B cell (primary cell): ENCODE data around the gene THSD7A. TPM values are rescaled to one million over a fixed set of nuclear protein-coding genes. Genes with fewer than 3 reads are reported as not detected.

ENCODE experiments used
- ATAC-seq: fragments of 200-7000 bp; cut with Tn5 transposase; one replicate; pipeline ENCODE4 v1.10.0; 2021; ENCODE audit warnings: low read depth, mild to moderate bottlenecking, moderate number of reproducible peaks, moderate library complexity
- CTCF ChIA-PET: fragments of 350-600 bp; sonication (Branson Sonifier 250); formaldehyde crosslinking; loops from one replicate; lab custom pipeline; 2021; ENCODE audit warnings: antibody characterized with exemption, inconsistent platforms; lab: Charles Lee
- POLR2A ChIA-PET: fragments of 350-600 bp; sonication (Branson Sonifier 250); formaldehyde crosslinking; loops from one replicate; lab custom pipeline; 2021; ENCODE audit warnings: antibody characterized with exemption; lab: Charles Lee
- DNase-seq: peaks from one replicate; pipeline ENCODE4 v3.0.0; 2013
- H2AFZ ChIP-seq: 2 replicates; pipeline ENCODE4 v1.6.1; 2012; ENCODE audit warnings: mild to moderate bottlenecking, low read depth, low read length; ENCODE audit not compliant: insufficient read depth, poor library complexity, severe bottlenecking
- H3K27ac ChIP-seq, 2 donors: 1 replicate in 1 of 2; 2 replicates in 1 of 2; pipeline ENCODE4 v1.5.1; 2012 to 2013; ENCODE audit warnings: low read length in 2 of 2, mild to moderate bottlenecking in 2 of 2, moderate library complexity in 1 of 2
- H3K27me3 ChIP-seq, 4 experiments: fragments of 200-600 bp in 1 of 4; sonication (generic) in 1 of 4; replicated peaks in 1 of 4; 1 replicate in 2 of 4; 2 replicates in 2 of 4; pipeline versions ENCODE4 v1.6.1 to v1.7.0; 2013 to 2016; ENCODE audit warnings: low read length in 3 of 4, mild to moderate bottlenecking in 2 of 4, mixed read lengths in 1 of 4, moderate library complexity in 1 of 4; ENCODE audit not compliant: insufficient read depth in 4 of 4, control insufficient read depth in 3 of 4; ENCODE audit errors: control extremely low read depth in 1 of 4
- H3K36me3 ChIP-seq, 2 experiments: replicated peaks in 1 of 2; 1 replicate in 1 of 2; 2 replicates in 1 of 2; pipeline versions ENCODE4 v1.6.1 to v1.7.1; 2013; ENCODE audit warnings: low read length in 1 of 2; ENCODE audit not compliant: insufficient read depth in 2 of 2, control insufficient read depth in 1 of 2; ENCODE audit errors: control extremely low read depth in 1 of 2, extremely low read depth in 1 of 2
- H3K4me1 ChIP-seq, 2 donors: fragments of 200-600 bp in 1 of 2; sonication (generic) in 1 of 2; 1 replicate in 1 of 2; 2 replicates in 1 of 2; pipeline versions ENCODE4 v1.5.1 to v1.6.1; 2013 to 2017; ENCODE audit warnings: low read length in 2 of 2; ENCODE audit not compliant: control insufficient read depth in 2 of 2, insufficient read depth in 2 of 2
- H3K4me2 ChIP-seq: replicated peaks from 2 replicates; pipeline ENCODE3; 2012; ENCODE audit warnings: mild to moderate bottlenecking, low read depth, low read length; ENCODE audit not compliant: poor library complexity, severe bottlenecking
- H3K4me3 ChIP-seq, 5 experiments: fragments of 200-600 bp in 1 of 5; sonication (generic) in 1 of 5; 1 replicate in 3 of 5; 2 replicates in 2 of 5; pipeline versions ENCODE4 v1.5.1 to v1.7.0; 2011 to 2016; ENCODE audit warnings: low read length in 4 of 5, mild to moderate bottlenecking in 4 of 5, low read depth in 2 of 5, control low read depth in 1 of 5, moderate library complexity in 1 of 5; ENCODE audit not compliant: insufficient read depth in 1 of 5; ENCODE audit errors: control extremely low read depth in 1 of 5, extremely low read depth in 1 of 5
- H3K79me2 ChIP-seq: fragments of 200-600 bp; sonication (generic); one replicate; pipeline ENCODE4 v1.6.0; 2016; ENCODE audit warnings: low read length; ENCODE audit not compliant: control insufficient read depth, insufficient read depth
- H3K9ac ChIP-seq: fragments of 200-600 bp; sonication (generic); 2 replicates; pipeline ENCODE4 v1.6.1; 2017; ENCODE audit warnings: mild to moderate bottlenecking, low read length, moderate library complexity
- H3K9me3 ChIP-seq, 3 donors: one replicate each; pipeline versions ENCODE4 v1.6.1 to v1.7.1; 2013; ENCODE audit warnings: low read length in 2 of 3; ENCODE audit not compliant: control insufficient read depth in 2 of 3, insufficient read depth in 1 of 3; ENCODE audit errors: control extremely low read depth in 1 of 3
- H4K20me1 ChIP-seq: 2 replicates; pipeline ENCODE4 v1.6.0; 2012; ENCODE audit warnings: mild to moderate bottlenecking, low read length; ENCODE audit not compliant: insufficient read depth, control insufficient read depth, poor library complexity, severe bottlenecking
- H3K27ac Mint-ChIP-seq: one replicate; pipeline ENCODE4 v1.8.0; 2021; ENCODE audit warnings: mixed read lengths
- H3K27me3 Mint-ChIP-seq: one replicate; pipeline ENCODE4 v1.8.0; 2021; ENCODE audit warnings: mixed read lengths
- H3K4me1 Mint-ChIP-seq: one replicate; pipeline ENCODE4 v1.8.0; 2021; ENCODE audit warnings: mixed read lengths
- H3K4me3 Mint-ChIP-seq: one replicate; pipeline ENCODE4 v1.8.0; 2021; ENCODE audit warnings: mixed read lengths
- H3K9me3 Mint-ChIP-seq: one replicate; pipeline ENCODE4 v1.8.0; 2022; ENCODE audit warnings: mixed read lengths; ENCODE audit not compliant: insufficient read depth
- EZH2 ChIP-seq: IDR thresholded peaks from 2 replicates; pipeline ENCODE4 v1.6.1; 2012; ENCODE audit warnings: borderline replicate concordance, low read depth, mild to moderate bottlenecking, moderate library complexity, low read length; ENCODE audit not compliant: insufficient read depth, poor library complexity, severe bottlenecking
- WGBS: methylation state at CpG from one replicate; pipeline ENCODE4 v1.1.5; 2013; ENCODE audit warnings: missing lambda C conversion rate; ENCODE audit not compliant: insufficient coverage; 5-methylcytosine and 5-hydroxymethylcytosine counted together
- intact Hi-C: fragments of 100-400 bp; cut with micrococcal nuclease; formaldehyde crosslinking; loops from one replicate; pipeline ENCODE4 v1.10.0; 2022
- polyA plus RNA-seq: library from polyadenylated mRNA; depleted of rRNA; stranded (reverse); fragments of >200 nt; gene quantifications from 2 replicates; pipeline ENCODE4 v1.2.3, GENCODE V29; 2012
- total RNA-seq, 2 donors: library from RNA; stranded (reverse); fragments of 120-200 nt in 1 of 2; gene quantifications; 1 replicate in 1 of 2; 2 replicates in 1 of 2; pipeline versions ENCODE4 v1.2.3 to v1.2.4, GENCODE V29; 2013 to 2022
- TF ChIP-seq, protein P1 (sequence below): fragments of 200-600 bp; IDR thresholded peaks from one replicate; pipeline ENCODE4 v1.8.0; 2022; ENCODE audit warnings: antibody characterized with exemption, mild to moderate bottlenecking

THSD7A gene
- total and polyA plus RNA-seq, 2 donors (not counting 1 experiment from before 2014, with no cell fraction given), result not detected

- intact Hi-C loops, result loop anchor here (5.0 kb wide), 1 partner anchor 1124 kb away; no protein-coding TSS in a partner anchor
- no peaks in the 10 kb centered on the region for H3K9me3 Mint-ChIP-seq
- TF ChIP-seq EZH2, result no peak
- TF ChIP-seq, protein P1, sequence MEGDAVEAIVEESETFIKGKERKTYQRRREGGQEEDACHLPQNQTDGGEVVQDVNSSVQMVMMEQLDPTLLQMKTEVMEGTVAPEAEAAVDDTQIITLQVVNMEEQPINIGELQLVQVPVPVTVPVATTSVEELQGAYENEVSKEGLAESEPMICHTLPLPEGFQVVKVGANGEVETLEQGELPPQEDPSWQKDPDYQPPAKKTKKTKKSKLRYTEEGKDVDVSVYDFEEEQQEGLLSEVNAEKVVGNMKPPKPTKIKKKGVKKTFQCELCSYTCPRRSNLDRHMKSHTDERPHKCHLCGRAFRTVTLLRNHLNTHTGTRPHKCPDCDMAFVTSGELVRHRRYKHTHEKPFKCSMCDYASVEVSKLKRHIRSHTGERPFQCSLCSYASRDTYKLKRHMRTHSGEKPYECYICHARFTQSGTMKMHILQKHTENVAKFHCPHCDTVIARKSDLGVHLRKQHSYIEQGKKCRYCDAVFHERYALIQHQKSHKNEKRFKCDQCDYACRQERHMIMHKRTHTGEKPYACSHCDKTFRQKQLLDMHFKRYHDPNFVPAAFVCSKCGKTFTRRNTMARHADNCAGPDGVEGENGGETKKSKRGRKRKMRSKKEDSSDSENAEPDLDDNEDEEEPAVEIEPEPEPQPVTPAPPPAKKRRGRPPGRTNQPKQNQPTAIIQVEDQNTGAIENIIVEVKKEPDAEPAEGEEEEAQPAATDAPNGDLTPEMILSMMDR, result peak; percentile 59
- H3K27me3 Mint-ChIP-seq, result no peaks in the 10 kb centered on the region
- H3K4me3 ChIP-seq, result no peak overlapping the region
- H3K9ac ChIP-seq, result no peak overlapping the region
- H3K79me2 ChIP-seq, result no peaks in the 10 kb centered on the region
- H3K4me3 Mint-ChIP-seq, result no peak overlapping the region
- DNase-seq (no peak), ATAC-seq (no peak)
- H3K4me2 ChIP-seq, result no peak overlapping the region
- H3K4me1 Mint-ChIP-seq, result no peaks in the 10 kb centered on the region
- no peak overlapping the region for H3K27ac ChIP-seq
- H3K27me3 ChIP-seq, result no peaks in the 10 kb centered on the region
- ChIA-PET CTCF (interaction anchor here (0.5 to 1.3 kb wide), 2 partner anchors 860 to 946 kb away, joined by 3 to 4 read pairs; no protein-coding TSS in a partner anchor), POLR2A (no interaction called here)
- no peaks in the 10 kb centered on the region for H3K9me3 ChIP-seq
- H3K36me3 ChIP-seq, result no peaks in the 10 kb centered on the region
- no CpG with 5 or more reads among the region's 2 CpGs for WGBS
- H2AFZ ChIP-seq, result no peak overlapping the region
- no peaks in the 10 kb centered on the region for H3K4me1 ChIP-seq
- H3K27ac Mint-ChIP-seq, result no peak overlapping the region
- H4K20me1 ChIP-seq, result no peaks in the 10 kb centered on the region
Observed at GRCh38 chr7:11373546-11374142, 458.4 kb downstream of the THSD7A start.

DNA sequence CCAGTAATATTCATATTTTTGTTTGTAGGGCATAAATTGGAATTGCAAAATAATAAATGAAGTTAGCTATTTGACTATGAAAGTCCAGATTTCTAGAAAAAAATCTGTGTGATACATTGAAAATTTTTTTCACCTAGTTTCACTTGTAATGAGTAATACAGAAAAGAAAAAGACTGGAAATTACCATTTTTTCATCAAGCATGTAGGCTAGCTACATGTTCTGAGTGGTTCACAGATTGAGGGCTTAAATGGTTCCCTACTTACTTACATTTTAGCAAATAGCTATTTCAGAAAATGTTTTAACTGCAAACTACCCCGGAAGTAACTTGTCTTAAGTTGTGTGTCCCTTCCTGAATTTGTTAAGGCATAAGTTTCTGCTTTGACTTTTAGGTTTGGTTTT, 462.3 kb downstream of the THSD7A start:
- ATAC-seq (no peak), DNase-seq (no peak)
- Histone ChIP-seq H3K27ac (no peak overlapping the region), H3K4me2 (no peak overlapping the region), H4K20me1 (no peaks in the 10 kb centered on the region), H3K4me1 (no peaks in the 10 kb centered on the region), H3K36me3 (no peaks in the 10 kb centered on the region), H3K4me3 (no peak overlapping the region), H3K27me3 (no peaks in the 10 kb centered on the region), H3K79me2 (no peaks in the 10 kb centered on the region), H3K9me3 (no peaks in the 10 kb centered on the region), H3K9ac (no peak overlapping the region), H2AFZ (no peak overlapping the region)
- Mint-ChIP-seq H3K4me1 (no peaks in the 10 kb centered on the region), H3K4me3 (no peak overlapping the region), H3K27me3 (peaks cover 6% of the 10 kb centered on the region), H3K27ac (no peak overlapping the region), H3K9me3 (no peaks in the 10 kb centered on the region)
- intact Hi-C loops, result loop anchor here (5.0 kb wide), 1 partner anchor 1128 kb away; no protein-coding TSS in a partner anchor
- no CpG with 5 or more reads among the region's 1 CpG for WGBS
- POLR2A ChIA-PET, result no interaction called here
- CTCF ChIA-PET, result interaction anchor here (0.9 kb wide), 1 partner anchor 953 kb away, joined by 3 read pairs; no protein-coding TSS in a partner anchor
- TF ChIP-seq, protein P1, result no peak
- no peak for TF ChIP-seq EZH2
